ENCODE measurements around the gene ITCH. TPM values are rescaled to one million over a fixed set of nuclear protein-coding genes. Genes with fewer than 3 reads are reported as not detected.
"Not testable (repeated sequence)": the region's sequence is repeated elsewhere in the genome, so short reads cannot be mapped to it uniquely, and the experiment has no call there.

The ITCH gene
- total RNA-seq, 3 donors from 2014 or later, result 56.6 to 72.3 (median 60.6) TPM

GRCh38 chr20:34495916-34496315, 132.8 kb downstream of the ITCH start:
- intact Hi-C loops (cut with DNase I; ENCODE audit: low total_unique reads), result no loop called here
- H3K36me3 ChIP-seq, result no peaks in the 10 kb centered on the region
- no peak for DNase-seq (ENCODE audit: low spot score in 2 of 2)
- peaks cover 9 to 24% of the 10 kb centered on the region in 2 donors for H3K9me3 ChIP-seq
- no peaks in the 10 kb centered on the region for H3K27me3 ChIP-seq
- H3K27ac ChIP-seq, result no peak overlapping the region
- no peak for TF ChIP-seq POLR2AphosphoS5 (IDR thresholded peaks at IDR 0.05)
- H3K4me1 ChIP-seq, result no peaks in the 10 kb centered on the region
- H3K4me3 ChIP-seq, result no peak overlapping the region

- DNase-seq (ENCODE audit: low spot score in 2 of 2); H3K27ac ChIP-seq; H3K36me3 ChIP-seq; H3K4me1 ChIP-seq; H3K27me3 ChIP-seq; intact Hi-C loops (cut with DNase I; ENCODE audit: low total_unique reads); H3K4me3 ChIP-seq: not testable (repeated sequence)
- peaks cover 9 to 28% of the 10 kb centered on the region in 2 donors for H3K9me3 ChIP-seq
Measured at GRCh38 chr20:34497596-34497995, 134.5 kb downstream of the ITCH start.

- Histone ChIP-seq H3K36me3 (no peaks in the 10 kb centered on the region), H3K4me3 (no peak overlapping the region), H3K27me3 (no peaks in the 10 kb centered on the region), H3K27ac (no peak overlapping the region), H3K4me1 (no peaks in the 10 kb centered on the region), H3K9me3 (peaks cover 9 to 28% of the 10 kb centered on the region in 2 donors)
- intact Hi-C loops (cut with DNase I; ENCODE audit: low total_unique reads), result no loop called here
- no peak for DNase-seq (ENCODE audit: low spot score in 2 of 2)
- TF ChIP-seq POLR2A (IDR thresholded peaks at IDR 0.05), result no peak
- no peak for TF ChIP-seq POLR2AphosphoS5 (IDR thresholded peaks at IDR 0.05)
- no peak for TF ChIP-seq CTCF (IDR thresholded peaks at IDR 0.05)
Measured at GRCh38 chr20:34500823-34501222, 137.8 kb downstream of the ITCH start.

GRCh38 chr20:34506480-34506879, 143.4 kb downstream of the ITCH start:
- TF ChIP-seq CTCF (IDR thresholded peaks at IDR 0.05) (no peak), POLR2A (IDR thresholded peaks at IDR 0.05) (no peak), POLR2AphosphoS5 (IDR thresholded peaks at IDR 0.05) (no peak)
- DNase-seq (ENCODE audit: low spot score in 2 of 2), result no peak
- H3K36me3 ChIP-seq, result no peaks in the 10 kb centered on the region
- no peaks in the 10 kb centered on the region for H3K27me3 ChIP-seq
- intact Hi-C loops (cut with DNase I; ENCODE audit: low total_unique reads), result no loop called here
- no peaks in the 10 kb centered on the region for H3K4me1 ChIP-seq
- no peak overlapping the region for H3K4me3 ChIP-seq
- H3K27ac ChIP-seq, result no peak overlapping the region
- H3K9me3 ChIP-seq, result no peaks in the 10 kb centered on the region

GRCh38 chr20:34507702-34508413, 144.8 kb downstream of the ITCH start:
- no peak overlapping the region for H3K27ac ChIP-seq
- H3K27me3 ChIP-seq, result no peaks in the 10 kb centered on the region
- intact Hi-C loops (cut with DNase I; ENCODE audit: low total_unique reads), result no loop called here
- no peaks in the 10 kb centered on the region for H3K9me3 ChIP-seq
- DNase-seq (ENCODE audit: low spot score in 2 of 2), result no peak
- H3K4me1 ChIP-seq, result no peaks in the 10 kb centered on the region
- H3K4me3 ChIP-seq, result no peak overlapping the region
- H3K36me3 ChIP-seq, result no peaks in the 10 kb centered on the region
- TF ChIP-seq POLR2A (IDR thresholded peaks at IDR 0.05), result no peak
- TF ChIP-seq CTCF (IDR thresholded peaks at IDR 0.05), result no peak
- TF ChIP-seq POLR2AphosphoS5 (IDR thresholded peaks at IDR 0.05), result no peak

- no peak overlapping the region for H3K27ac ChIP-seq
- intact Hi-C loops (cut with DNase I; ENCODE audit: low total_unique reads), result no loop called here
- DNase-seq (ENCODE audit: low spot score in 2 of 2), result no peak
- no peaks in the 10 kb centered on the region for H3K4me1 ChIP-seq
- no peaks in the 10 kb centered on the region for H3K9me3 ChIP-seq
- H3K36me3 ChIP-seq, result no peaks in the 10 kb centered on the region
- H3K27me3 ChIP-seq, result no peaks in the 10 kb centered on the region
- TF ChIP-seq POLR2AphosphoS5 (IDR thresholded peaks at IDR 0.05), result no peak
- TF ChIP-seq POLR2A (IDR thresholded peaks at IDR 0.05), result no peak
- TF ChIP-seq CTCF (IDR thresholded peaks at IDR 0.05), result no peak
- H3K4me3 ChIP-seq, result no peak overlapping the region
Measured at GRCh38 chr20:34510575-34510974, 147.5 kb downstream of the ITCH start.
